ENCODE results near the gene RABGAP1. TPM values are rescaled to one million over a fixed set of nuclear protein-coding genes. Genes with fewer than 3 reads are reported as not detected.
A peak's percentile ranks its signal among the peaks of the same experiment; 100 is the strongest.

Gene RABGAP1
- total RNA-seq, result 10 to 100 TPM; 16.3 to 25.7 TPM
- 1 to 10 TPM; 3.8 to 4.6 TPM for polyA plus RNA-seq

DNA sequence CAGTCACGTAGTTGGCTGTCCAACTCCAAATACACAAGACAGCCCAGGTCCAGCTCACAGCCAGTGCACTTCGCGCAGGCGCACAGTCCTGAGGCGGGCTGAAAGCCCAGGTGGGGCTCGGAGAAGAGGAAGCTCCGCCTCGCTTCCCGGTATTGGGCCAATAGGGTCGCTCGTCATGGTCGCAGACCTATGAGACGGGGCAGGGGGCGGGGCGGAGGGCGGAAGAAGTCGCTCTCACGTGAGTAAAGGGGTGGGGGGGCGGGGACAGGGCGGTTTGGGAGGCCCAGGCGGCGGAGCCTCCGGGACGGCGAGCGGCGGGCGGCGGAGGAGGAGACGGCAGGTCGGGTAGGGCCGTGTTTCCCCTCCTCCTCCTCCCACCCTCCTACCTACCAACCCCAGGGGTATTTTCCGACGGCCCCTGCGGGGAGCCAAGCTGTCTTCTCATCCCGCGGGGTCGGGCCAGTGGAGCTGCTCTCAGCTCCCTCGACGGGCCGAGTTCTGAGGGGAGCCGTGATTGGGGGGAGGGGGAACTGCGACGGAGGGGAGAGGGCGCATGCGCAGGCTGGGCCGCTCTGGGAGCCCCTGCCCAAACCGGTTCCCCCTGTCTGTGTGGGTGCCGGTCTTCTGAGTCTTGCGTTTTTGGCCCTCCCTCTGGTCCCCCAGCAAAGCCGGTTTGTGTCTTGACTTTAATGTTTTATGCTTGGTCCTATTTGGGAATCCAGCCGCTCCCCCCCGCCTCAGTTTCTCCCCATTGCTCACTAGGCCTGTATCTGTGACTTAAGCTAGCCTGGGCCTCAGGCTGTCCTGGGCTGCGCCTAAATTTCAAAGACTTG lies at the start of gene RABGAP1:
Gene RABGAP1 (plus strand): TSS at position 272 of the 833 bp plus-strand sequence. CDS start 16,040 bp downstream, outside the sequence.
- DNase-seq (ENCODE audit: low spot score), result peak; percentile 99
- Histone ChIP-seq H3K27me3 (ENCODE audit: control insufficient read depth in 4 of 4, insufficient read depth in 4 of 4, low read length in 3 of 4) (no peaks in the 10 kb centered on the region), H3K9me3 (ENCODE audit: control insufficient read depth in 4 of 4, low read length in 3 of 4) (no peaks in the 10 kb centered on the region), H3K9ac (ENCODE audit: low read depth in 1 of 2, low read length in 2 of 2) (peak within 1 kb of the TSS; percentile 90 to 92), H3K36me3 (ENCODE audit: control insufficient read depth in 4 of 4, insufficient read depth in 3 of 4, low read depth in 1 of 4, low read length in 3 of 4) (peaks cover 2 to 15% (median 7%) of the 10 kb centered on the region in 4 donors), H3K4me3 (ENCODE audit: low read depth in 1 of 3, low read length in 3 of 3) (peak within 1 kb of the TSS; percentile 90 to 98 (median 93)), H3K4me1 (ENCODE audit: control insufficient read depth in 4 of 4, insufficient read depth in 4 of 4, low read length in 3 of 4) (peaks cover 0 to 23% (median 11%) of the 10 kb centered on the region in 4 donors), H3K27ac (ENCODE audit: low read depth in 1 of 2, low read length in 2 of 2) (peak within 1 kb of the TSS; percentile 74 to 84)
- under 1% methylated on average over 54 of the region's 54 CpGs for WGBS
- TF ChIP-seq TAF1 (conservative IDR thresholded peaks at IDR 0.05) (no peak), RAD21 (IDR thresholded peaks at IDR 0.05) (no peak), EGR1 (IDR thresholded peaks at IDR 0.05; ENCODE audit: low read depth in 2 of 2) (peak in 1 of 2 donors; percentile 25), JUND (IDR thresholded peaks at IDR 0.05) (no peak), RXRA (IDR thresholded peaks at IDR 0.05) (no peak), FOXA2 (IDR thresholded peaks at IDR 0.05) (no peak), GABPA (IDR thresholded peaks at IDR 0.05 in 1 of 2, conservative IDR thresholded peaks at IDR 0.05 in 1 of 2) (peak in 1 of 2 donors; percentile 86), YY1 (IDR thresholded peaks at IDR 0.05) (peak; percentile 48), SP1 (IDR thresholded peaks at IDR 0.05) (peak; percentile 64), NR2F2 (IDR thresholded peaks at IDR 0.05) (no peak), FOXA1 (IDR thresholded peaks at IDR 0.05) (no peak), HNF4A (conservative IDR thresholded peaks at IDR 0.05) (peak in 1 of 2 donors; percentile 11)
- TF ChIP-seq, protein P1, sequence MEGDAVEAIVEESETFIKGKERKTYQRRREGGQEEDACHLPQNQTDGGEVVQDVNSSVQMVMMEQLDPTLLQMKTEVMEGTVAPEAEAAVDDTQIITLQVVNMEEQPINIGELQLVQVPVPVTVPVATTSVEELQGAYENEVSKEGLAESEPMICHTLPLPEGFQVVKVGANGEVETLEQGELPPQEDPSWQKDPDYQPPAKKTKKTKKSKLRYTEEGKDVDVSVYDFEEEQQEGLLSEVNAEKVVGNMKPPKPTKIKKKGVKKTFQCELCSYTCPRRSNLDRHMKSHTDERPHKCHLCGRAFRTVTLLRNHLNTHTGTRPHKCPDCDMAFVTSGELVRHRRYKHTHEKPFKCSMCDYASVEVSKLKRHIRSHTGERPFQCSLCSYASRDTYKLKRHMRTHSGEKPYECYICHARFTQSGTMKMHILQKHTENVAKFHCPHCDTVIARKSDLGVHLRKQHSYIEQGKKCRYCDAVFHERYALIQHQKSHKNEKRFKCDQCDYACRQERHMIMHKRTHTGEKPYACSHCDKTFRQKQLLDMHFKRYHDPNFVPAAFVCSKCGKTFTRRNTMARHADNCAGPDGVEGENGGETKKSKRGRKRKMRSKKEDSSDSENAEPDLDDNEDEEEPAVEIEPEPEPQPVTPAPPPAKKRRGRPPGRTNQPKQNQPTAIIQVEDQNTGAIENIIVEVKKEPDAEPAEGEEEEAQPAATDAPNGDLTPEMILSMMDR (IDR thresholded peaks at IDR 0.05; ENCODE audit: low read depth, low read length, missing input control), result no peak
- TF ChIP-seq, protein P2, sequence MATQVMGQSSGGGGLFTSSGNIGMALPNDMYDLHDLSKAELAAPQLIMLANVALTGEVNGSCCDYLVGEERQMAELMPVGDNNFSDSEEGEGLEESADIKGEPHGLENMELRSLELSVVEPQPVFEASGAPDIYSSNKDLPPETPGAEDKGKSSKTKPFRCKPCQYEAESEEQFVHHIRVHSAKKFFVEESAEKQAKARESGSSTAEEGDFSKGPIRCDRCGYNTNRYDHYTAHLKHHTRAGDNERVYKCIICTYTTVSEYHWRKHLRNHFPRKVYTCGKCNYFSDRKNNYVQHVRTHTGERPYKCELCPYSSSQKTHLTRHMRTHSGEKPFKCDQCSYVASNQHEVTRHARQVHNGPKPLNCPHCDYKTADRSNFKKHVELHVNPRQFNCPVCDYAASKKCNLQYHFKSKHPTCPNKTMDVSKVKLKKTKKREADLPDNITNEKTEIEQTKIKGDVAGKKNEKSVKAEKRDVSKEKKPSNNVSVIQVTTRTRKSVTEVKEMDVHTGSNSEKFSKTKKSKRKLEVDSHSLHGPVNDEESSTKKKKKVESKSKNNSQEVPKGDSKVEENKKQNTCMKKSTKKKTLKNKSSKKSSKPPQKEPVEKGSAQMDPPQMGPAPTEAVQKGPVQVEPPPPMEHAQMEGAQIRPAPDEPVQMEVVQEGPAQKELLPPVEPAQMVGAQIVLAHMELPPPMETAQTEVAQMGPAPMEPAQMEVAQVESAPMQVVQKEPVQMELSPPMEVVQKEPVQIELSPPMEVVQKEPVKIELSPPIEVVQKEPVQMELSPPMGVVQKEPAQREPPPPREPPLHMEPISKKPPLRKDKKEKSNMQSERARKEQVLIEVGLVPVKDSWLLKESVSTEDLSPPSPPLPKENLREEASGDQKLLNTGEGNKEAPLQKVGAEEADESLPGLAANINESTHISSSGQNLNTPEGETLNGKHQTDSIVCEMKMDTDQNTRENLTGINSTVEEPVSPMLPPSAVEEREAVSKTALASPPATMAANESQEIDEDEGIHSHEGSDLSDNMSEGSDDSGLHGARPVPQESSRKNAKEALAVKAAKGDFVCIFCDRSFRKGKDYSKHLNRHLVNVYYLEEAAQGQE (IDR thresholded peaks at IDR 0.05), result peak; percentile 84
- TF ChIP-seq, protein P3, sequence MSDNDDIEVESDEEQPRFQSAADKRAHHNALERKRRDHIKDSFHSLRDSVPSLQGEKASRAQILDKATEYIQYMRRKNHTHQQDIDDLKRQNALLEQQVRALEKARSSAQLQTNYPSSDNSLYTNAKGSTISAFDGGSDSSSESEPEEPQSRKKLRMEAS (IDR thresholded peaks at IDR 0.05), result peak; percentile 19

DNA sequence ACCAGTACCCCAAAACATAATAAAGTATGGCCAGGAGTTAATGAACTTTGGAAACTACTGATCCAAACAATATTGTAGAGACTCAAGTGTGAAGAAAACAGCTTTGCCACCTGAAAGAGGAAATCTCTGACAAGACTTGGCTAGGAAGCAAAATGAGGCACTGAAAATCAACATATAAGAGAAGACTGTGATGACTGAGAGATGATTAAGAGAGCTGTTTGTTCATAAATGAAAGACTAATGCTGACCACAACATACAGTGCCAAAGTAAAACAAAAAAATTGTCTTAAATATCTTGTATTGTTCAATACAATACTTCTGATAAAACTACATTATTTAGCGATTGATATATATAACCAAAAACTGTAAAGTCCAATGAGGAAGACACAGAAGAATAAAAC lies 42.9 kb upstream of the RABGAP1 start:
- Histone ChIP-seq H3K4me3 (ENCODE audit: low read depth in 1 of 3, low read length in 3 of 3) (no peak overlapping the region), H3K27ac (ENCODE audit: low read depth in 1 of 2, low read length in 2 of 2) (no peak overlapping the region), H3K27me3 (ENCODE audit: control insufficient read depth in 4 of 4, insufficient read depth in 4 of 4, low read length in 3 of 4) (no peaks in the 10 kb centered on the region), H3K9me3 (ENCODE audit: control insufficient read depth in 4 of 4, low read length in 3 of 4) (no peaks in the 10 kb centered on the region), H3K4me1 (ENCODE audit: control insufficient read depth in 4 of 4, insufficient read depth in 4 of 4, low read length in 3 of 4) (peaks cover 0 to 6% (median 2%) of the 10 kb centered on the region in 4 donors), H3K9ac (ENCODE audit: low read depth in 1 of 2, low read length in 2 of 2) (no peak overlapping the region), H3K36me3 (ENCODE audit: control insufficient read depth in 4 of 4, insufficient read depth in 3 of 4, low read depth in 1 of 4, low read length in 3 of 4) (peaks cover 0 to 8% (median 3%) of the 10 kb centered on the region in 4 donors)
- no peak for TF ChIP-seq GABPA (IDR thresholded peaks at IDR 0.05 in 1 of 2, conservative IDR thresholded peaks at IDR 0.05 in 1 of 2)
- DNase-seq (ENCODE audit: low spot score), result no peak
- WGBS, result 98% methylated on average over 1 of the region's 1 CpG
